H9 (cell line): Measurements from ENCODE around the gene MED15. TPM values are rescaled to one million over a fixed set of nuclear protein-coding genes. Genes with fewer than 3 reads are reported as not detected.

Source experiments
- DNase-seq: peaks from one replicate; pipeline ENCODE4 v3.0.0-alpha.2; 2017
- H2AFZ ChIP-seq: one replicate; pipeline ENCODE4 v1.6.1; 2013; ENCODE audit warnings: mild to moderate bottlenecking, low read length, control low read depth, moderate library complexity
- H2AK5ac ChIP-seq: 2 replicates; pipeline ENCODE4 v1.6.1; 2013; ENCODE audit warnings: low read length, control low read depth, mixed read lengths; ENCODE audit not compliant: insufficient read length
- H2BK120ac ChIP-seq: one replicate; pipeline ENCODE4 v1.6.1; 2013; ENCODE audit warnings: low read depth, mild to moderate bottlenecking, low read length, control low read depth, inconsistent platforms; ENCODE audit not compliant: poor library complexity, severe bottlenecking
- H2BK12ac ChIP-seq: 2 replicates; pipeline ENCODE4 v1.6.1; 2013; ENCODE audit warnings: low read length, control low read depth, mixed read lengths, low read depth; ENCODE audit not compliant: insufficient read length
- H2BK15ac ChIP-seq: 2 replicates; pipeline ENCODE4 v1.6.1; 2013; ENCODE audit warnings: low read depth, low read length, control low read depth
- H2BK20ac ChIP-seq: one replicate; pipeline ENCODE4 v1.6.1; 2013; ENCODE audit warnings: low read depth, mild to moderate bottlenecking, low read length, control low read depth, inconsistent platforms; ENCODE audit not compliant: poor library complexity, severe bottlenecking
- H2BK5ac ChIP-seq: 2 replicates; pipeline ENCODE4 v1.6.1; 2013; ENCODE audit warnings: low read length, control low read depth, mixed read lengths; ENCODE audit not compliant: insufficient read length
- H3K14ac ChIP-seq: 2 replicates; pipeline ENCODE4 v1.6.1; 2013; ENCODE audit warnings: low read length, control low read depth; ENCODE audit not compliant: insufficient read depth
- H3K18ac ChIP-seq: 2 replicates; pipeline ENCODE4 v1.6.1; 2013; ENCODE audit warnings: low read depth, mild to moderate bottlenecking, mixed read lengths, low read length, control low read depth; ENCODE audit not compliant: insufficient read length
- H3K23ac ChIP-seq: 2 replicates; pipeline ENCODE4 v1.6.1; 2013; ENCODE audit warnings: low read length, control low read depth, mixed read lengths, low read depth; ENCODE audit not compliant: insufficient read length
- H3K23me2 ChIP-seq: 2 replicates; pipeline ENCODE4 v1.6.1; 2013; ENCODE audit warnings: low read depth, mild to moderate bottlenecking, mixed read lengths, low read length, control low read depth; ENCODE audit not compliant: insufficient read length, poor library complexity, severe bottlenecking
- H3K27ac ChIP-seq: 2 replicates; pipeline ENCODE4 v1.5.1; 2013; ENCODE audit warnings: low read length, control low read depth, mixed read lengths, low read depth; ENCODE audit not compliant: insufficient read length
- H3K27me3 ChIP-seq: 2 replicates; pipeline ENCODE4 v1.6.1; 2013; ENCODE audit warnings: low read length, control low read depth, inconsistent platforms; ENCODE audit not compliant: insufficient read depth
- H3K4ac ChIP-seq: 2 replicates; pipeline ENCODE4 v1.6.1; 2013; ENCODE audit warnings: low read depth, mild to moderate bottlenecking, control low read depth, inconsistent platforms, low read length, moderate library complexity
- H3K4me1 ChIP-seq: 2 replicates; pipeline ENCODE4 v1.6.1; 2013; ENCODE audit warnings: low read length, control low read depth, inconsistent platforms; ENCODE audit not compliant: insufficient read depth
- H3K4me2 ChIP-seq: 2 replicates; pipeline ENCODE4 v1.6.1; 2013; ENCODE audit warnings: low read length, control low read depth, mixed read lengths; ENCODE audit not compliant: insufficient read length, insufficient read depth
- H3K56ac ChIP-seq: 2 replicates; pipeline ENCODE4 v1.6.1; 2013; ENCODE audit warnings: low read depth, mild to moderate bottlenecking, mixed read lengths, low read length, control low read depth; ENCODE audit not compliant: insufficient read length
- H3K79me1 ChIP-seq: 2 replicates; pipeline ENCODE4 v1.6.1; 2013; ENCODE audit warnings: low read depth, mild to moderate bottlenecking, moderate library complexity, low read length, control low read depth, inconsistent platforms; ENCODE audit not compliant: insufficient read depth, poor library complexity, severe bottlenecking
- H3K79me2 ChIP-seq: 2 replicates; pipeline ENCODE4 v1.6.1; 2013; ENCODE audit warnings: low read length, control low read depth, inconsistent platforms; ENCODE audit not compliant: insufficient read depth
- H3K9ac ChIP-seq: 2 replicates; pipeline ENCODE4 v1.6.1; 2013; ENCODE audit warnings: low read length, control low read depth, mixed read lengths; ENCODE audit not compliant: insufficient read length; ENCODE audit errors: extremely low read depth
- H3K9me3 ChIP-seq: one replicate; pipeline ENCODE4 v1.6.1; 2013; ENCODE audit warnings: low read depth, low read length, inconsistent platforms; ENCODE audit not compliant: control insufficient read depth
- H3T11ph ChIP-seq: one replicate; pipeline ENCODE4 v1.6.1; 2013; ENCODE audit warnings: mild to moderate bottlenecking, low read length, control low read depth, inconsistent platforms
- H4K20me1 ChIP-seq: one replicate; pipeline ENCODE4 v1.6.1; 2013; ENCODE audit not compliant: control insufficient read depth, insufficient read length, insufficient read depth
- H4K5ac ChIP-seq: 2 replicates; pipeline ENCODE4 v1.6.1; 2013; ENCODE audit warnings: low read depth, mild to moderate bottlenecking, mixed read lengths, low read length, control low read depth; ENCODE audit not compliant: insufficient read length
- H4K8ac ChIP-seq: replicated peaks from 2 replicates; pipeline ENCODE4 v1.6.1; 2013; ENCODE audit warnings: low read length, control low read depth, mixed read lengths, low read depth; ENCODE audit not compliant: insufficient read length
- H4K91ac ChIP-seq: 2 replicates; pipeline ENCODE4 v1.6.1; 2013; ENCODE audit warnings: low read depth, mild to moderate bottlenecking, moderate library complexity, mixed read lengths, low read length, control low read depth; ENCODE audit not compliant: insufficient read length
- H3K27ac Mint-ChIP-seq, 3 experiments: 2 replicates in 2 of 3; 3 replicates in 1 of 3; pipeline ENCODE4 v1.8.0; 2020 to 2021; ENCODE audit warnings: mixed read lengths in 3 of 3, mild to moderate bottlenecking in 1 of 3, moderate library complexity in 1 of 3
- H3K27me3 Mint-ChIP-seq: 2 replicates; pipeline ENCODE4 v1.8.0; 2021; ENCODE audit warnings: low read depth, mild to moderate bottlenecking, moderate library complexity, mixed read lengths
- H3K36me3 Mint-ChIP-seq, 3 experiments: 2 replicates in 2 of 3; 3 replicates in 1 of 3; pipeline ENCODE4 v1.8.0; 2020 to 2021; ENCODE audit warnings: low read depth in 3 of 3, mixed read lengths in 3 of 3; ENCODE audit not compliant: insufficient read depth in 1 of 3
- H3K4me1 Mint-ChIP-seq, 2 experiments: 2 replicates each; pipeline ENCODE4 v1.8.0; 2020; ENCODE audit warnings: mixed read lengths in 2 of 2
- H3K4me3 Mint-ChIP-seq, 2 experiments: 2 replicates in 1 of 2; 3 replicates in 1 of 2; pipeline ENCODE4 v1.8.0; 2020 to 2021; ENCODE audit warnings: mild to moderate bottlenecking in 2 of 2, mixed read lengths in 2 of 2, moderate library complexity in 1 of 2
- H3K9me3 Mint-ChIP-seq, 2 experiments: 2 replicates in 1 of 2; 3 replicates in 1 of 2; pipeline ENCODE4 v1.8.0; 2020; ENCODE audit warnings: mild to moderate bottlenecking in 2 of 2, mixed read lengths in 2 of 2, moderate library complexity in 1 of 2
- CTCF ChIP-seq: fragments of 200-600 bp; sonication (generic); conservative IDR thresholded peaks from 3 replicates; pipeline ENCODE4 v1.8.0; 2021; ENCODE audit warnings: antibody characterized with exemption, mild to moderate bottlenecking
- WGBS: extraction: QIAGEN DNeasy Blood & Tissue Kit; methylation state at CpG from one replicate; pipeline ENCODE4 v1.1.7; 2013; ENCODE audit warnings: missing lambda C conversion rate, low lambda C conversion rate, mixed read lengths; ENCODE audit not compliant: insufficient read length; ENCODE audit errors: extremely low coverage; 5-methylcytosine and 5-hydroxymethylcytosine counted together
- total RNA-seq: library from RNA; stranded (reverse); gene quantifications from 2 replicates; pipeline ENCODE4 v1.2.1, GENCODE V29; 2021

Gene MED15
- total RNA-seq, 1 experiment from 2014 or later, result 47.4 TPM

DNA sequence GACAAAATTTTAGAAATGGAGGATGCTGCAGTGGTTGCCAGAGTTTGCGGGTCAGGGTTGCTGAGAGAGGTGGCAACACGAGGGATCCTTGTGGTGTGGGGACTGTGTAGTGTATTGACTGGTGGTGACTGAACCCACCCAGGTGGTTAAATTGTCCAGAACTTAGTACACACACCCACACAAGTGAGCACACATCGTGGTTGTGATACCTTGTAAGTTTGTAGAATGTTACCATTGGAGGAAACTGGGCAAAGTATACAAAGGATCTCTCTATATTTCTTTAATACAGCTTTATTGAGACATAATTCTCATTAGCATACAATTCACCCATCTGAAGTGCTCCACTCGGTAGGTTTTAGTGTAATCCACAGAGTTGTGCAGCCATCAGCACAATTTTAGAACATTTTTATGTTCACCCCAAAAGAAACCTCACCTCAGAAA, 56.1 kb downstream of the MED15 start:
- Histone ChIP-seq H3K18ac (no peak overlapping the region), H4K91ac (no peak overlapping the region), H3K4me2 (no peak overlapping the region), H3K9ac (no peak overlapping the region), H2BK15ac (no peak overlapping the region), H4K8ac (no peak overlapping the region), H3K79me2 (no peaks in the 10 kb centered on the region), H4K5ac (no peak overlapping the region), H3K4ac (no peak overlapping the region), H3K79me1 (no peaks in the 10 kb centered on the region), H3K14ac (no peak overlapping the region), H2BK12ac (no peak overlapping the region), H3K9me3 (peaks cover 5% of the 10 kb centered on the region), H3T11ph (no peak overlapping the region), H2AFZ (no peak overlapping the region), H3K4me1 (no peaks in the 10 kb centered on the region), H2BK5ac (no peak overlapping the region), H2BK20ac (no peak overlapping the region), H3K56ac (no peak overlapping the region), H2BK120ac (no peak overlapping the region), H3K23me2 (no peaks in the 10 kb centered on the region), H3K23ac (no peak overlapping the region), H3K27ac (no peak overlapping the region), H2AK5ac (no peak overlapping the region), H4K20me1 (no peaks in the 10 kb centered on the region), H3K27me3 (no peaks in the 10 kb centered on the region)
- Mint-ChIP-seq H3K4me3 (no peak overlapping the region), H3K36me3 (peaks cover 39 to 68% (median 52%) of the 10 kb centered on the region in 3 experiments), H3K4me1 (no peaks in the 10 kb centered on the region), H3K9me3 (peaks cover 9% of the 10 kb centered on the region in 2 experiments), H3K27me3 (no peaks in the 10 kb centered on the region), H3K27ac (no peak overlapping the region)
- no CpG with 5 or more reads among the region's 4 CpGs for WGBS
- TF ChIP-seq CTCF, result no peak
- DNase-seq, result no peak
